Peyer's patch (tissue), 4 donors: ENCODE data around the gene ESRRG. TPM values are rescaled to one million over a fixed set of nuclear protein-coding genes. Genes with fewer than 3 reads are reported as not detected.

ENCODE experiments used
- DNase-seq, 3 donors: peaks; one replicate each; pipeline ENCODE4 v3.0.0-alpha.2; 2017 to 2019
- H3K27ac ChIP-seq, 4 donors: fragments of 200-600 bp; sonication (generic); one replicate each; pipeline ENCODE4 v1.5.1; 2016 to 2019
- H3K27me3 ChIP-seq, 2 donors: fragments of 200-600 bp; sonication (generic); one replicate each; pipeline ENCODE4 v1.5.1; 2019
- H3K36me3 ChIP-seq, 3 donors: fragments of 200-600 bp; sonication (generic); one replicate each; pipeline ENCODE4 v1.5.1; 2016 to 2019
- H3K4me1 ChIP-seq, 4 donors: fragments of 200-600 bp; sonication (generic); one replicate each; pipeline ENCODE4 v1.5.1; 2016 to 2019
- H3K4me3 ChIP-seq, 4 donors: fragments of 200-600 bp; sonication (generic); 1 replicate in 3 of 4; 2 replicates in 1 of 4; pipeline ENCODE4 v1.5.1; 2016 to 2019; ENCODE audit warnings: mild to moderate bottlenecking in 1 of 4
- H3K9me3 ChIP-seq, 4 donors: fragments of 200-600 bp; sonication (generic); one replicate each; pipeline ENCODE4 v1.5.1; 2016 to 2019; ENCODE audit warnings: mild to moderate bottlenecking in 1 of 4
- CTCF ChIP-seq, 6 experiments: fragments of 450-650 bp in 4 of 6; fragments of 200-600 bp in 2 of 6; sonication (generic) in 1 of 6; IDR thresholded peaks; one replicate each; pipeline ENCODE4 v1.5.1; 2017 to 2019; ENCODE audit warnings: antibody characterized with exemption in 6 of 6, mild to moderate bottlenecking in 3 of 6, moderate library complexity in 1 of 6
- POLR2A ChIP-seq, 2 donors: fragments of 450-650 bp; IDR thresholded peaks; one replicate each; pipeline ENCODE4 v1.5.1; 2017; ENCODE audit warnings: antibody characterized with exemption in 2 of 2, mild to moderate bottlenecking in 2 of 2, moderate library complexity in 2 of 2
- total RNA-seq, 4 donors: library from RNA; depleted of rRNA; stranded (reverse); fragments of >200 nt; gene quantifications; one replicate each; pipeline ENCODE4 v1.1.0, GENCODE V29; 2016

Gene ESRRG
- total RNA-seq, 4 donors from 2014 or later = 6.6 to 26.3 (median 20.0) TPM

DNA sequence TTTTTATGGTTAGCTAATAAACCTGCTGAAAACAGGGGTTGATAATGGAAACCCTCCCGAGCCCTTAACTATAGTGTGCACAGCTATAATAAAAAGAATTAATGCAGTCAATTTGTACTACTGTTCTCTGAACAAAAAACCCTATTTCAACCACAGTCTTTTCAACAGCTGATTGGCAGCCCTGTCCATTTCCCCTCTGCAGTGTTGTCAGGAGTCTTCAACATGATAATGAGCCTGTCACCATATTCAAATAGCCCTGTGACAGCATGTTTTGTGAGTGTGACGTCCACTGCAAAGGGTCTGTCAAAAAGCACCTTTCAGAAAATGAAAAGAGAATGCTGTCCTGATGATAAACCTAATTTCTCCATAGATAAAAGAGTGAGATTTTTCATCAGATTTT, 92.7 kb downstream of the ESRRG start:
- Histone ChIP-seq H3K27me3 (no peaks in the 10 kb centered on the region), H3K36me3 (no peaks in the 10 kb centered on the region), H3K9me3 (no peaks in the 10 kb centered on the region), H3K27ac (no peak overlapping the region), H3K4me1 (no peaks in the 10 kb centered on the region), H3K4me3 (no peak overlapping the region)
- no peak for DNase-seq
- TF ChIP-seq CTCF (IDR thresholded peaks at IDR 0.05) = no peak
- no peak for TF ChIP-seq POLR2A (IDR thresholded peaks at IDR 0.05)

- Histone ChIP-seq H3K27me3 (no peaks in the 10 kb centered on the region), H3K4me1 (no peaks in the 10 kb centered on the region), H3K36me3 (no peaks in the 10 kb centered on the region), H3K4me3 (no peak overlapping the region), H3K27ac (no peak overlapping the region), H3K9me3 (no peaks in the 10 kb centered on the region)
- no peak for DNase-seq
- TF ChIP-seq CTCF (IDR thresholded peaks at IDR 0.05) (no peak), POLR2A (IDR thresholded peaks at IDR 0.05) (no peak)
These were observed 96.0 kb downstream of the ESRRG start for GRCh38 chr1:216627252-216627651.

- Histone ChIP-seq H3K9me3 (no peaks in the 10 kb centered on the region), H3K27me3 (no peaks in the 10 kb centered on the region), H3K4me1 (no peaks in the 10 kb centered on the region), H3K4me3 (no peak overlapping the region), H3K36me3 (no peaks in the 10 kb centered on the region), H3K27ac (no peak overlapping the region)
- no peak for DNase-seq
- no peak for TF ChIP-seq CTCF (IDR thresholded peaks at IDR 0.05)
These were observed 96.7 kb downstream of the ESRRG start for GRCh38 chr1:216626394-216627067.

GRCh38 chr1:216621536-216621935, 101.7 kb downstream of the ESRRG start:
- DNase-seq = no peak
- Histone ChIP-seq H3K36me3 (no peaks in the 10 kb centered on the region), H3K27ac (no peak overlapping the region), H3K4me1 (no peaks in the 10 kb centered on the region), H3K9me3 (no peaks in the 10 kb centered on the region), H3K4me3 (no peak overlapping the region), H3K27me3 (no peaks in the 10 kb centered on the region)
- TF ChIP-seq CTCF (IDR thresholded peaks at IDR 0.05) = no peak
- no peak for TF ChIP-seq POLR2A (IDR thresholded peaks at IDR 0.05)

- no peak for DNase-seq
- Histone ChIP-seq H3K4me1 (no peaks in the 10 kb centered on the region), H3K4me3 (no peak overlapping the region), H3K27ac (no peak overlapping the region), H3K36me3 (no peaks in the 10 kb centered on the region), H3K9me3 (no peaks in the 10 kb centered on the region), H3K27me3 (no peaks in the 10 kb centered on the region)
- TF ChIP-seq POLR2A (IDR thresholded peaks at IDR 0.05) (no peak), CTCF (IDR thresholded peaks at IDR 0.05) (no peak)
These were observed 106.0 kb downstream of the ESRRG start for GRCh38 chr1:216617081-216617875.
